IMR-90 (cell line): ENCODE measurements around the gene SHISAL1. TPM values are rescaled to one million over a fixed set of nuclear protein-coding genes. Genes with fewer than 3 reads are reported as not detected.

Experiments
- ATAC-seq: fragments of 200-7000 bp; cut with Tn5 transposase; 2 replicates; pipeline ENCODE4 v1.9.1; 2020; ENCODE audit warnings: low read depth, mild to moderate bottlenecking, moderate library complexity
- BruUV-seq: library from RNA; stranded (reverse); fragments of 400-500 nt; replicated peaks from 2 replicates; lab custom pipeline; 2021; lab: Mats Ljungman, UMichigan
- CTCF ChIA-PET: fragments of 300-600 bp; formaldehyde crosslinking; extraction: SDS; loops from one replicate; lab custom pipeline; 2021; ENCODE audit warnings: antibody characterized with exemption; lab: Yijun Ruan, JAX
- POLR2A ChIA-PET: fragments of 300-600 bp; sonication (Branson Sonifier 250); formaldehyde crosslinking; loops from one replicate; lab custom pipeline; 2022; ENCODE audit warnings: antibody characterized with exemption; ENCODE audit not compliant: unreplicated experiment; lab: Charles Lee
- DNase-seq: peaks from one replicate; pipeline ENCODE4 v3.0.0; 2013
- H2AFZ ChIP-seq: replicated peaks from 2 replicates; pipeline ENCODE3; 2013; ENCODE audit warnings: low read length, mild to moderate bottlenecking; ENCODE audit not compliant: poor library complexity
- H2AK5ac ChIP-seq: 2 replicates; pipeline ENCODE4 v1.6.1; 2013; ENCODE audit warnings: low read depth, low read length, inconsistent platforms
- H2AK9ac ChIP-seq: replicated peaks from 2 replicates; pipeline ENCODE3; 2013; ENCODE audit warnings: mild to moderate bottlenecking, low read depth, low read length, moderate library complexity; ENCODE audit not compliant: poor library complexity
- H2BK120ac ChIP-seq: 2 replicates; pipeline ENCODE4 v1.6.1; 2013; ENCODE audit warnings: low read depth, low read length, inconsistent platforms
- H2BK15ac ChIP-seq: 3 replicates; pipeline ENCODE4 v1.6.1; 2013; ENCODE audit warnings: low read depth, low read length, inconsistent platforms
- H2BK20ac ChIP-seq: 2 replicates; pipeline ENCODE4 v1.6.1; 2013; ENCODE audit warnings: low read depth, mild to moderate bottlenecking, inconsistent platforms, low read length, moderate library complexity
- H2BK5ac ChIP-seq: 2 replicates; pipeline ENCODE4 v1.6.1; 2013; ENCODE audit warnings: mild to moderate bottlenecking, low read depth, low read length, inconsistent platforms; ENCODE audit not compliant: poor library complexity, severe bottlenecking
- H3K14ac ChIP-seq: replicated peaks from 2 replicates; pipeline ENCODE4 v1.6.1; 2013; ENCODE audit warnings: low read depth, low read length, inconsistent platforms
- H3K18ac ChIP-seq: 2 replicates; pipeline ENCODE4 v1.6.1; 2013; ENCODE audit warnings: low read depth, low read length, control low read depth
- H3K23ac ChIP-seq: 2 replicates; pipeline ENCODE4 v1.6.1; 2013; ENCODE audit warnings: low read depth, low read length, inconsistent platforms
- H3K27ac ChIP-seq: 2 replicates; pipeline ENCODE4 v1.5.1; 2013; ENCODE audit warnings: mild to moderate bottlenecking, control low read depth, low read length; ENCODE audit not compliant: insufficient read depth
- H3K27me3 ChIP-seq: 2 replicates; pipeline ENCODE4 v1.6.1; 2013; ENCODE audit warnings: low read length; ENCODE audit not compliant: control insufficient read depth, insufficient read depth
- H3K36me3 ChIP-seq: 2 replicates; pipeline ENCODE4 v1.6.1; 2013; ENCODE audit warnings: low read length, mixed read lengths; ENCODE audit not compliant: control insufficient read depth, insufficient read depth
- H3K4ac ChIP-seq: 2 replicates; pipeline ENCODE4 v1.6.1; 2013; ENCODE audit warnings: low read depth, low read length, inconsistent platforms
- H3K4me1 ChIP-seq: 2 replicates; pipeline ENCODE4 v1.6.1; 2013; ENCODE audit warnings: low read length, mixed read lengths; ENCODE audit not compliant: control insufficient read depth, insufficient read depth
- H3K4me2 ChIP-seq: 2 replicates; pipeline ENCODE4 v1.6.1; 2013; ENCODE audit warnings: low read depth, mild to moderate bottlenecking, control low read depth, low read length, moderate library complexity
- H3K4me3 ChIP-seq: 2 replicates; pipeline ENCODE4 v1.5.1; 2013; ENCODE audit warnings: low read depth, mild to moderate bottlenecking, control low read depth, low read length, moderate library complexity; ENCODE audit not compliant: insufficient read depth
- H3K56ac ChIP-seq: 2 replicates; pipeline ENCODE4 v1.6.1; 2013; ENCODE audit warnings: low read length, inconsistent platforms; ENCODE audit not compliant: insufficient read depth; ENCODE audit errors: extremely low read depth
- H3K79me1 ChIP-seq, 2 experiments: 2 replicates each; pipeline ENCODE4 v1.6.1; 2013; ENCODE audit warnings: low read length in 2 of 2, inconsistent platforms in 1 of 2, low read depth in 1 of 2
- H3K9ac ChIP-seq: 2 replicates; pipeline ENCODE4 v1.6.1; 2013; ENCODE audit warnings: low read depth, low read length, control low read depth
- H3K9me1 ChIP-seq: 2 replicates; pipeline ENCODE4 v1.6.1; 2013; ENCODE audit warnings: low read length, inconsistent platforms; ENCODE audit not compliant: insufficient read depth
- H3K9me3 ChIP-seq: 2 replicates; pipeline ENCODE4 v1.6.1; 2013; ENCODE audit warnings: low read length; ENCODE audit not compliant: control insufficient read depth, insufficient read depth
- H4K20me1 ChIP-seq: 2 replicates; pipeline ENCODE4 v1.6.1; 2013; ENCODE audit warnings: low read length, inconsistent platforms; ENCODE audit not compliant: insufficient read depth
- H4K5ac ChIP-seq: 2 replicates; pipeline ENCODE4 v1.6.1; 2013; ENCODE audit warnings: mild to moderate bottlenecking, low read depth, low read length, control low read depth
- H4K8ac ChIP-seq, 2 experiments: 2 replicates each; pipeline ENCODE4 v1.6.1; 2013; ENCODE audit warnings: low read depth in 2 of 2, low read length in 2 of 2, control low read depth in 1 of 2, inconsistent platforms in 1 of 2
- H4K91ac ChIP-seq: 2 replicates; pipeline ENCODE4 v1.6.1; 2013; ENCODE audit warnings: low read depth, low read length, inconsistent platforms; ENCODE audit not compliant: insufficient read depth
- BHLHE40 ChIP-seq: fragments of 150-350 bp; IDR thresholded peaks from 2 replicates; pipeline ENCODE4 v1.6.1; 2016; ENCODE audit warnings: mild to moderate bottlenecking, low read depth, low read length
- CEBPB ChIP-seq: IDR thresholded peaks from 2 replicates; pipeline ENCODE4 v1.6.1; 2012; ENCODE audit warnings: low read depth, low read length, improper control_type of control experiment
- ELK1 ChIP-seq: fragments of 150-350 bp; IDR thresholded peaks from 2 replicates; pipeline ENCODE4 v1.6.1; 2016; ENCODE audit warnings: low read depth, mild to moderate bottlenecking, low read length, moderate library complexity, borderline replicate concordance
- FOS ChIP-seq: fragments of 150-350 bp; IDR thresholded peaks from 2 replicates; pipeline ENCODE4 v1.6.1; 2016; ENCODE audit warnings: low read depth, low read length
- MAFK ChIP-seq: IDR thresholded peaks from 2 replicates; pipeline ENCODE4 v1.6.1; 2012; ENCODE audit warnings: low read depth, low read length, improper control_type of control experiment
- MAZ ChIP-seq: IDR thresholded peaks from 2 replicates; pipeline ENCODE4 v1.6.1; 2012; ENCODE audit warnings: low read depth, mild to moderate bottlenecking, low read length, improper control_type of control experiment, moderate library complexity, borderline replicate concordance
- NFE2L2 ChIP-seq: fragments of 150-350 bp; IDR thresholded peaks from 2 replicates; pipeline ENCODE4 v1.6.1; 2016; ENCODE audit warnings: low read depth, mild to moderate bottlenecking, low read length
- RAD21 ChIP-seq: IDR thresholded peaks from 2 replicates; pipeline ENCODE4 v1.6.1; 2012; ENCODE audit warnings: low read length, improper control_type of control experiment
- RCOR1 ChIP-seq: IDR thresholded peaks from 2 replicates; pipeline ENCODE4 v1.6.1; 2012; ENCODE audit warnings: mild to moderate bottlenecking, low read length, improper control_type of control experiment; ENCODE audit not compliant: insufficient replicate concordance
- RFX5 ChIP-seq: IDR thresholded peaks from 2 replicates; pipeline ENCODE4 v1.8.0; 2012; ENCODE audit warnings: low read depth, mild to moderate bottlenecking, low read length, moderate library complexity
- SMC3 ChIP-seq: fragments of 150-350 bp; IDR thresholded peaks from 2 replicates; pipeline ENCODE4 v1.6.1; 2016; ENCODE audit warnings: low read depth, mild to moderate bottlenecking, antibody characterized with exemption, low read length, moderate library complexity
- WGBS, 2 experiments: methylation state at CpG; one replicate each; pipeline versions ENCODE4 v1.1.5 to v1.1.7; 2013; ENCODE audit warnings: missing lambda C conversion rate in 2 of 2; ENCODE audit not compliant: insufficient read length in 1 of 2; ENCODE audit errors: extremely low coverage in 2 of 2; 5-methylcytosine and 5-hydroxymethylcytosine counted together
- dilution Hi-C: fragments of 300-500 bp; cut with HindIII; formaldehyde crosslinking; loops from one replicate; pipeline ENCODE4 v1.14.3; 2018; ENCODE audit warnings: low sequenced_read_pairs; ENCODE audit not compliant: unreplicated experiment
- in situ Hi-C: fragments of 300-500 bp; cut with MboI; formaldehyde crosslinking; loops from 3 replicates; pipeline ENCODE4 v1.14.3; 2019; ENCODE audit warnings: low sequenced_read_pairs, inconsistent platforms, mixed read lengths
- intact Hi-C: fragments of 100-400 bp; cut with micrococcal nuclease; formaldehyde crosslinking; loops from 2 replicates; pipeline ENCODE4 v1.10.0; 2022
- polyA plus RNA-seq, 3 experiments: library from polyadenylated mRNA; depleted of rRNA; stranded (reverse); fragments of >200 nt; gene quantifications; 2 replicates each; pipeline ENCODE4 v1.2.3, GENCODE V29; 2012; ENCODE audit warnings: low replicate concordance in 1 of 3
- total RNA-seq: library from RNA; depleted of rRNA; stranded (reverse); fragments of >200 nt; gene quantifications from 2 replicates; pipeline ENCODE4 v1.2.3, GENCODE V29; 2012

SHISAL1 gene
- total and polyA plus RNA-seq, 2 of the 4 experiments (the other 2 are of a cell fraction), result 1.0 to 1.4 TPM

DNA sequence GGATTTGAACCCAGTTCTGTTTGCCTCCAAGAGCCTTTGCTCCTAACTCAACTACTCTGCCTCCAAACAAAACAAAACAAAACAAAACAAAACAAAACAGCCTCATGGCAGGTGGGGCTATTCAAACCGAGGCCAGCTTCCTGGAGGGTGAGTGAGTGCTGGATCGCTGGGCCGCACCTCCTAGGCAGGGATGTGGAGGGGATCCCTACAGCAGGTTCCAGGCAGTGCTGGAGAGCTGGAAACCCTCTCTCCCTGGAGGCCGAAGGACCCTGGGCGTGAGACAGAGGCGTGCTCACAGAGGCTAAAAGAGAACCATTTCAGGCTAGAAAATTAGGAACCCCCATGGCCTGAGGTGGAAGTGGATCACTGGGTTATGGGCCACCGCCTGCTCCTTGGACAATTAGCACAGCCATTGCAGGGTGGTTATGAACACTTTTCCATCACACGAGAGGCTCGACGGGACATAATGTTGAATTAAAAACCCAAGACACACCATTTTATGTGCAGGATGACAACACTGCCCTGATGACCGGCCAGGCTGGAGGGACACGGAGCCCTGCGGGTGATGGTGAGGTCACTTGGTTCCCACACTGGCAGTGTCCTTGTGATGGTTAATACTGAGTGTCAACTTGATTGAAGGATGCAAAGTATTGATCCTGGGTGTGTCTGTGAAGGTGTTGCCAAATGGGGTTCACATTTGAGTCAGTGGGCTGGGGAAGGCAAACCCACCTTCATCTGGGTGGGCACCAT, 35.2 kb downstream of the SHISAL1 start (continued):
- TF ChIP-seq MAZ, result no peak

DNA sequence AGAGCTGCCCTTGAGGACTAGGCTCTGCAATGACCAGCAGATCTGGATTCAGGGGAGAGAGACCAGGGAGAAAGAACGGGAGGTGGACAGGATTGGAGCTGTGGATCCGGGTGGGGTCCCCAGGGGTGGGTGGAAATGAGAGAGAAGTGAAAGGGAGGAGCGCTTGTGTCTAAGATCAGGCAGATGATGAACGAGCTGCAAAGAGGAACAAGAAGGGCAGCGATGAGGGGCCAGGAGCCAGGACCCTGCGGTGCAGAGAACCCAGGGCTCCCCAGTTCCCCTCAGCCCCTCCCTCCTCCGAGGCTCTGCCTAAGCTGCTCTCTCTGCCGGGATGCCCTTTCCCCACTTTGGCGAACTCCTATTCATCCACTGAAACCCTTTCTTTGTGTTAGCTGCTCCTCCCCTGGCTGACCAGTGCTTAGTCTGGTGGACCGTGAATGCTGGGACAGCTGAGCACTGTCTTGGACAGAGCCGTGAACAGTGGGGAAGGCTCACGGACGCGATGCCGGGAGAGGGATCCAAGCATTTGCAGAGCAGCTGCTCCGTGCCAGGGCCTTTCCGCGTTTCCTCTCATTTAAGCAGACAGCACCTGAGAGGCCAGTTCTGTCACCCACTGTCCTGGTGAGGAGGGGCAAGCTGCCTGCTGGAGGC, 35.9 kb downstream of the SHISAL1 start:
- H3K4ac ChIP-seq, result no peak overlapping the region
- ChIA-PET CTCF (no interaction called here), POLR2A (no interaction called here)
- peaks cover 2% of the 10 kb centered on the region; the same call in 1 of the 2 replicates for H3K9me1 ChIP-seq
- TF ChIP-seq SMC3 (no peak), BHLHE40 (no peak), RCOR1 (no peak), NFE2L2 (no peak), FOS (no peak), RFX5 (no peak), ELK1 (no peak), RAD21 (no peak), CEBPB (no peak), MAFK (no peak)
- in situ Hi-C loops, result no loop called here
- H2BK120ac ChIP-seq, result no peak overlapping the region
- dilution Hi-C loops, result no loop called here
- H2BK5ac ChIP-seq, result no peak overlapping the region
- H4K20me1 ChIP-seq, result no peaks in the 10 kb centered on the region
- no peak overlapping the region for H3K14ac ChIP-seq
- no peak overlapping the region for H3K9ac ChIP-seq
- H3K4me3 ChIP-seq, result no peak overlapping the region
- peaks cover 6% of the 10 kb centered on the region; the same call in 1 of the 2 replicates for H3K27me3 ChIP-seq
- DNase-seq (no peak), ATAC-seq (no peak)
- H3K56ac ChIP-seq, result no peak overlapping the region
- H4K5ac ChIP-seq, result no peak overlapping the region
- H3K23ac ChIP-seq, result no peak overlapping the region
- intact Hi-C loops, result no loop called here
- no peak overlapping the region for H3K27ac ChIP-seq
- H2AK9ac ChIP-seq, result no peak overlapping the region
- WGBS, 2 experiments, result 69% methylated on average over 4 of the region's 18 CpGs; no CpG with 5 or more reads in 1 of the 2 experiments
- no peak overlapping the region for H2AK5ac ChIP-seq
- no peak overlapping the region for H3K18ac ChIP-seq
- 0 out of 2 replicates have a peak, but pooled peaks cover 2% of the 10 kb centered on the region for H3K36me3 ChIP-seq
- no peak overlapping the region for H2BK15ac ChIP-seq
- no peak overlapping the region for H2BK20ac ChIP-seq
- no peaks in the 10 kb centered on the region for H3K79me1 ChIP-seq
- H3K4me1 ChIP-seq, result peaks cover 3% of the 10 kb centered on the region; the same call in 1 of the 2 replicates
- H4K91ac ChIP-seq, result no peak overlapping the region
- no peak overlapping the region for H3K4me2 ChIP-seq
- H2AFZ ChIP-seq, result peak overlapping the region; percentile 43
- no peaks in the 10 kb centered on the region for H3K9me3 ChIP-seq
- no peak overlapping the region for H4K8ac ChIP-seq
- no TSS peak for BruUV-seq
